Activated CD4-positive, alpha-beta T cell treated with anti-CD3 and anti-CD28 coated beads, Interleukin-2, amount 10 ng/mL, durations not matched to agents 24 days and 14 days (primary cell): ENCODE results near the gene KDM4C. TPM values are rescaled to one million over a fixed set of nuclear protein-coding genes. Genes with fewer than 3 reads are reported as not detected.

Source experiments
- DNase-seq: peaks from one replicate; pipeline ENCODE4 v3.0.0; 2022
- H3K27ac Mint-ChIP-seq: one replicate; pipeline ENCODE4 v1.8.0; 2022; ENCODE audit warnings: mild to moderate bottlenecking, mixed read lengths
- H3K27me3 Mint-ChIP-seq: one replicate; pipeline ENCODE4 v1.8.0; 2022; ENCODE audit warnings: mixed read lengths
- H3K36me3 Mint-ChIP-seq: one replicate; pipeline ENCODE4 v1.8.0; 2022; ENCODE audit warnings: low read depth, mild to moderate bottlenecking, mixed read lengths
- H3K4me1 Mint-ChIP-seq: one replicate; pipeline ENCODE4 v1.8.0; 2021; ENCODE audit warnings: mixed read lengths
- H3K4me3 Mint-ChIP-seq: one replicate; pipeline ENCODE4 v1.8.0; 2022; ENCODE audit warnings: mild to moderate bottlenecking, moderate library complexity, mixed read lengths
- H3K9me3 Mint-ChIP-seq: one replicate; pipeline ENCODE4 v1.8.0; 2021; ENCODE audit warnings: mixed read lengths
- intact Hi-C: fragments of 100-400 bp; cut with micrococcal nuclease; formaldehyde crosslinking; loops from one replicate; pipeline ENCODE4 v1.15.1; 2023
- total RNA-seq: library from RNA; stranded (reverse); gene quantifications from 2 replicates; pipeline ENCODE4 v1.2.3, GENCODE V29; 2022

The KDM4C gene
- total RNA-seq, 1 donor from 2014 or later = 39.8 TPM

DNA sequence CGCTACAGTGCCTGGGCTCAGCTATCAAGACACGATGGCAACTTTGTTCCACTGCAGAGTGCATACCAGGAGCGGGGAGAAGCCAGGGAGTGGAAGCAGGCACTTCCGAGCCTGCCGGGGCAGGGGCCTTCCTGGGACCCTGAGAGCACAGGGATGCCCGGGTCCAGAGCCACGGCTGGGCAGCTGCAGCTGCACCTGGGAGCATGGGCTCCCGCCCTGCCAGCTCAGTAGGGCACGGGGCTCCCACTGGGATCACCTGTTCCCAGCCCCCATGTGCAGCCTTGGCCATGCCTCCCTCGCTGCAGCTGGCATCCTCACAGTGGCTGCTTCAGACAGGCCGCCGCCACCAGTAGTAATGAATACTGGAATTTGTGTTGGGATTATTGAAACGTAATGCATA, 391.5 kb downstream of the KDM4C start:
- no peak for DNase-seq
- Mint-ChIP-seq H3K9me3 (no peaks in the 10 kb centered on the region), H3K4me1 (peaks cover 24% of the 10 kb centered on the region), H3K4me3 (no peak overlapping the region), H3K27ac (no peak overlapping the region), H3K36me3 (peaks cover 21% of the 10 kb centered on the region), H3K27me3 (no peaks in the 10 kb centered on the region)
- intact Hi-C loops = no loop called here

DNA sequence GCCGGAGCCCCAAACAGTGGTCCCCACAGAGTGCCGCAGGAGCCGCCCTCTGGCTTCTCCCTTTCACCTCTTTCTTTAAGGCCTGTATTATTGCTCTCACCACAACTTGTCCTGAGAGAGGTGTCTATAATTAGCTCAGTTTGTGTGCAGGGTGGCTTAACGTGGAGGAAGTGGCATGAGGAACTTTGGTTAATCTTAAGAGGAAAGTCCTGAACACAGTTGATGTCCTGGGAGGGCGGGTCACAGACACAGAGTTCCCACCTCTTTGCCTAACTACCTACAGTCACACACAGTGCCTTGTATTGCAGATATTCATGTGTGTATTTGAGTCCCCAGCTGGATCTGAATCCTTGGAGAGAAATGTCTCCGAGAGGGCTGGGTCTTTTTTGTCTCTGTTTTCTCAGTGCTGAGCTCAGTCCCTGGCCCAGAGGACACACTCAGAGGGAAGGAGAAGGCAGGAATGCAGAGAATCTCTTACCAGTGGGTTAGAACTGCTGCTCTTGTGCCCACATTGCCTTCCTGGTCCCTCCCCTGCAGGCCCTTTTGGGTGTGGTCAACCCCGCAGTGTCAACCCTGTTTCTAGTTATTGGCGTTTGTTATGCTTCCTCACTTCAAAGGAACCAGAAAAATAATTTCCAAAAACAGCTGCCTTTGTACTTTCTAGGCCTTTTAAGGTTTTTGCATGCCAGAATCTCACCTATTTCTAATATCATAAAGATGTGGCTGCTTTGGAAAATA, 392.5 kb downstream of the KDM4C start:
- peaks cover under 1% of the 10 kb centered on the region for H3K9me3 Mint-ChIP-seq
- H3K27me3 Mint-ChIP-seq = no peaks in the 10 kb centered on the region
- peak overlapping the region; percentile 59 for H3K4me3 Mint-ChIP-seq
- peak overlapping the region; percentile 73 for H3K27ac Mint-ChIP-seq
- H3K4me1 Mint-ChIP-seq = peaks cover 24% of the 10 kb centered on the region
- peaks cover 23% of the 10 kb centered on the region for H3K36me3 Mint-ChIP-seq
- DNase-seq = peak; percentile 81
- intact Hi-C loops = loop anchor here (10.0 kb wide), 1 partner anchor 56 kb away; no protein-coding TSS in a partner anchor

DNA sequence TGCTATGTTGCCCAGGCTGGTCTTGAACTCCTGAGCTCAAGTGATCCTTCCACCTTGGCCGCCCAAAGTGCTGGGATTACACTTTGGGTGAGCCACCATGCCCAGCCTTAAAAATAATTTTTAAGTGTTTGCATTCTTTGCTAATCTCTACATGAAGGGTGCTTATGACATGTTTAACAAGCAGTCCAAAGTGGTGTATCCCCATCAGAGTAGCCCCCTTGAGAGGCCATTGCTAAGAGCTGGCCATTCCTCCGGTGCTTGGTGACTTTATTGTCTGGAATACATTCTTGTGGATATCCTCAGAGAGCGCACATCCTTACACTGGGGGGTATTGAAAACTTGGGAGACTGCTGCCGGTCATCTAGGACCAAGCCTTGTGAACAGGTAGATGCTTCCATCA, 395.4 kb downstream of the KDM4C start:
- peaks cover 24% of the 10 kb centered on the region for H3K4me1 Mint-ChIP-seq
- H3K27me3 Mint-ChIP-seq = no peaks in the 10 kb centered on the region
- H3K4me3 Mint-ChIP-seq = no peak overlapping the region
- peaks cover 33% of the 10 kb centered on the region for H3K36me3 Mint-ChIP-seq
- H3K9me3 Mint-ChIP-seq = peaks cover 8% of the 10 kb centered on the region
- intact Hi-C loops = loop anchor here (10.0 kb wide), 1 partner anchor 58 kb away; no protein-coding TSS in a partner anchor
- H3K27ac Mint-ChIP-seq = no peak overlapping the region
- DNase-seq = no peak

DNA sequence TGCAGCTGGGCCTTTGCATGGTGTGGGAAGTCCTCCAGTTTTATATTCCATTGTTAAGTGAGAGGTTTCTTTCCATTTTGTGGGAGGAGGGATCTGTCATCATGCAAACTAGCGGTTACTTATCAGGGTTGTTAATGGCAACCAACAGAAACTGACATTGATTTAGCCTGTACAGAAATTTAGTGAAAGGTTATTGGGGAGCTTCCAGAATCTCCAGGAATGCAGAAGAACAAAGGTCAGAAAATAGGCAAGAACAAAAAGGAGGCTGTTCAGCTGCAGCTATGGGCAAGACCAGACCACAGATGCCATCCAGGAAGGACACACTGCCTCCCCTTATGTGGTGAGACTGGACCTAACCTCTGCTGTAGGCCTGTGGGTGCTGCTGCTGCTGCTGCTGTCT, 395.8 kb downstream of the KDM4C start:
- Mint-ChIP-seq H3K4me3 (no peak overlapping the region), H3K36me3 (peaks cover 33% of the 10 kb centered on the region), H3K4me1 (peaks cover 27% of the 10 kb centered on the region), H3K27ac (no peak overlapping the region), H3K27me3 (no peaks in the 10 kb centered on the region), H3K9me3 (peaks cover 8% of the 10 kb centered on the region)
- intact Hi-C loops = loop anchor here (10.0 kb wide), 1 partner anchor 59 kb away; no protein-coding TSS in a partner anchor
- DNase-seq = no peak

DNA sequence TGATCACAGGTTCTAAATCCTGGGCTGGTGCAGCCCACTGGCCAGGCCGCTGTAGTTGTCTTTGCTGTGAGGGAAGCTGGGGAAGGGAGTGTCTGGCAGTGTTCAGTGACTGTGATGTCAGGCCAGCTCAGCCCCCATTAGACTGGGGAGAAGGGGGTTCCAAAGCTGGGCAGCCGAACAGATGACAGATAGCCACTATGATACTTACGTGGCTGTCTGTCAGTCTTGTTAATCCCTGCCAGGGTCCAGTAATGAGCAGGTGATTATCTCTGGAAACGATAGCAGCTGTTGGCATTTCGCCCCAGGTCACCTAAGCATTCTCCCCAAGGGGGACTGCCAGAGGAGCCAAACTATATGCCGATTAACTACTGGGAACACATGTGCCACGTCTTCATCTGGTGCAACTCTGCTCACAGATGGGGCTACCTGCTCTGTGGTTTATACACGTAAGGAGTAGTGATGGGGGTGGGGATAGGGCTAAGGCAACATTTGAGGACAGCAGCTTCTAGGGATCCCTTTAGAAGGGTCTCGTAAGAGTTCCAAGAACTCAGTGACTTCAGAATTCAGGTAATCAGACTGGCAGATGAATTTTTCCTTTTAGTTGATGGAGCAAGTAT, 396.3 kb downstream of the KDM4C start:
- no peak for DNase-seq
- no peaks in the 10 kb centered on the region for H3K27me3 Mint-ChIP-seq
- H3K4me1 Mint-ChIP-seq = peaks cover 26% of the 10 kb centered on the region
- H3K4me3 Mint-ChIP-seq = no peak overlapping the region
- H3K9me3 Mint-ChIP-seq = peaks cover 8% of the 10 kb centered on the region
- H3K27ac Mint-ChIP-seq = no peak overlapping the region
- peaks cover 36% of the 10 kb centered on the region for H3K36me3 Mint-ChIP-seq
- intact Hi-C loops = loop anchor here (10.0 kb wide), 1 partner anchor 59 kb away; no protein-coding TSS in a partner anchor

DNA sequence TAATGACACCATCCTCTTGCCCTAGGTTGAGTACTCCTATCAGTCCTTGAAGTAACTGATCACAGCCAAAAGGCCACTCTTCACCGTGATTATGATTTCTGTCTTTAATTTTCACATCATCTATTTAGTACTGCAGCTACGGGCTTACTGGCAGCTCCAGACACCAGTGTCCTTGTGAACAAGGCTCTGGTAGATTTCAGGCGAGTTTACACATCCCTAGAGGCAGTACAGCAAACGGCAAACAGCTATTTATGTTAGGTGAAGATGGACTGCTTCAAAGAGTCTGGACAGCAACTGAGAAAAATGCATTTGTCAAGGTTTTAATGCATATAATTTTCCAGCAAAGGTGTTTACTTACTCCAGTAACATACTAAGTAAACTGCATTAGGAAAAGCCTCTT, 396.9 kb downstream of the KDM4C start:
- DNase-seq = no peak
- H3K27me3 Mint-ChIP-seq = no peaks in the 10 kb centered on the region
- H3K27ac Mint-ChIP-seq = no peak overlapping the region
- intact Hi-C loops = loop anchor here (10.0 kb wide), 1 partner anchor 60 kb away; no protein-coding TSS in a partner anchor
- no peak overlapping the region for H3K4me3 Mint-ChIP-seq
- peaks cover 36% of the 10 kb centered on the region for H3K36me3 Mint-ChIP-seq
- peaks cover 8% of the 10 kb centered on the region for H3K9me3 Mint-ChIP-seq
- H3K4me1 Mint-ChIP-seq = peaks cover 23% of the 10 kb centered on the region

DNA sequence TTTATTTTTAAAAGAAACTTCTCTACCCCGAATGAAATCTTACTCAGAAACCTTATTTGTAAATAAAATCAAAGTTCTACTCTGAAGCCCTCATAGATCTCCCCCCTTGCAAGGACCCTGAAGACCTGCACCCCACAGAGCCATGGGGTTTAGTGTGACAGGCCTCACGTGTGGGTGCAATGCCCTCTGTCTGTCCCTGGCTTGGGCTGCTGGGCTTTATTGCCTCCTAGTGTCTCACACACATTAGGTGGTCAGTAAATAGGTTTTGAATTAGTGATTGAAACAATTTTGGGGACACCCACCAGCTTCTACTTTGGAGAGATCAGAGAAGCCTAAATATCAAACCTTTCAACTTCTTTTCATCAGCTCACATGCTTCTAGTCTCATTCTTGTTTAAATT, 403.7 kb downstream of the KDM4C start:
- Mint-ChIP-seq H3K27me3 (no peaks in the 10 kb centered on the region), H3K4me3 (no peak overlapping the region), H3K27ac (no peak overlapping the region), H3K9me3 (no peaks in the 10 kb centered on the region), H3K4me1 (peaks cover 5% of the 10 kb centered on the region), H3K36me3 (peaks cover 31% of the 10 kb centered on the region)
- DNase-seq = no peak
- intact Hi-C loops = no loop called here

DNA sequence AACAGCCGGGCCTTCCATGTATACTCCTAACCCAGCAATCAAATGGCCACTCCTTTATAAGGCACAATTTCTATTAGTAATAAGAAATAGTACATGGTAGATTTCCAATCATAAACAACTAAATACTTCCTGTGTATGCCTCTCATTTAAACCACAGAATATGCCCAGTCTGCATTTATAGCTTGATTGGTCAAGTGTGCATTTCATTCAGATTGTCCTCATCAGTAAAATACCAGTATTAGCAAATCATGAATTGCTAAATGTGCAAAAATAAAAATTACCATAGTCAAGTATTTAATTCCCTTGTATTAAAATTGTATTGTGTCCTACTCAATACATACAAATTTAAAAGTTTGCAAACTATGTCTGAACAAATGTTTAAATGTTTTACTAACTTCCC, 406.2 kb downstream of the KDM4C start:
- Mint-ChIP-seq H3K27me3 (no peaks in the 10 kb centered on the region), H3K4me3 (no peak overlapping the region), H3K36me3 (peaks cover 20% of the 10 kb centered on the region), H3K27ac (no peak overlapping the region), H3K9me3 (no peaks in the 10 kb centered on the region), H3K4me1 (peaks cover 1% of the 10 kb centered on the region)
- no peak for DNase-seq
- intact Hi-C loops = no loop called here

DNA sequence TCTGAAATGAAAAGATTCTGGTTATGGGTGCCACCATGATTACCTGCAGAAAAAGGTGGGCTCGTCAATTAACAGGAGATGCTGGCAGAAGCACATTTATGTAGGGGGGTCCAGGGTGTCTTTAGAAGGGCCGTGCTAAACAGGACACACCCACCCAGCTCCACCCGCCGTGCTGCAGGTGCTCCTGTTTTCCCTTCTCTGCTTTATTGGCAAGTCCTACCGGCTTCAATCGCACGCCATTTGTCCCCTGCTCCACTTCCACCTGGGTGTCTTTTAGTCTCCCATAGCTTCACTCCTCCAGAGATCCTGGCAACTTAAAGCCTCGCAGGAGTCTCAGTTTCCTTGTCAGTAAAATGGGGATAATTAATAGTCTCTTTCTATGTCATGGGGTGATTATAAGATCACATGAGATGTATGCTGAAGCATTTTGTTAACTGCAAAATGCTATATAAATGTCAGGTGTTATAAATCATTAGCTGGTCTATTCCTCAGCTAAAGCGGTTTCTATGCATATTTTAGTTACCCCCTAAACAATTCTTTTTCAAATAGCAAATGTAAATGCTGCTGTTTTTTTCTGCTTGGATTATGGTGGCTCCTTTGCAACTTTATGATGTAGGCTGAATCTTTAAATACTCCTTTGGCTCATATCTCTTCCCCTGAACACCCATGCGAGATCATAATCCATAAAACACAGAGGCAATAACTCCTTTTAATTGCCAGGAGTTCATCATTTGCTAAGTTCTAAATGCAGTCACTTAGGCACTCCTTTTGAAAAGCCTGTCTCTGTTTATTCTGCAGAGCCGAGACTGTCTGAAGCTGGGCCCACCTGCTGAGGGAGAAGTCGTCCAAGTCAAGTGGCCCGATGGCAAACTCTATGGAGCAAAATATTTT, 406.9 kb downstream of the KDM4C start:
- Mint-ChIP-seq H3K27ac (no peak overlapping the region), H3K4me3 (no peak overlapping the region), H3K9me3 (no peaks in the 10 kb centered on the region), H3K36me3 (peaks cover 21% of the 10 kb centered on the region), H3K27me3 (no peaks in the 10 kb centered on the region), H3K4me1 (peaks cover 1% of the 10 kb centered on the region)
- intact Hi-C loops = no loop called here
- DNase-seq = no peak

DNA sequence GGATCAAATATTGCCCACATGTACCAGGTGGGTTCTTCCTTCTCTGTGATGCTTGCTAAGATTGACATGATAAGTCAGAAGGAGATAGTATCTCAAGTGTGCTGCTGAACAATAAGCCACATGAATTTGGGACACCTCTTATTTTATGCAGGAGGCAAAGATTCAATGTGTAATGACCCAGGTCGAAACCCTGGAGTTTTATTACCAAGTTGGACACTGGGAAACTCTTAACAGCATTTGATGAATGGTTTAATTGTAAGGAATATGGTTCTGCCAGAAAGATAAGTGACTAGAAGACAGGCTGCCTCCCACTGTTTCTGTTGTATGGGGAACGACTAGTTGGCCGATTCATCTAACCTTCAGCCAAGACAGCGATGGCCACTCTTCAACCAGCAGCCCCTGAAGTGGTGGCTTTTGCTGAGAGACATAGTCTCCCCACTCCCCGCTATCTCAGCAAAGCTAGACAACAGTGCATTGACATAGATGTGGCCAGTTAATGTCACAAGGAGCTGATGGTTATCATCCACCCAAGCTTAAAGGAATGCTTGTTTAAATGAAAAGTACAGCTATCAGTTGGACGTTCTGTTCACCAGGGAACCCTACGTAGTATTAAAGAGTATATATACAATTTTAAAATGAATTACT, 407.7 kb downstream of the KDM4C start:
- no peak for DNase-seq
- Mint-ChIP-seq H3K4me1 (peaks cover 1% of the 10 kb centered on the region), H3K36me3 (peaks cover 19% of the 10 kb centered on the region), H3K27ac (no peak overlapping the region), H3K9me3 (no peaks in the 10 kb centered on the region), H3K4me3 (no peak overlapping the region), H3K27me3 (no peaks in the 10 kb centered on the region)
- intact Hi-C loops = no loop called here

DNA sequence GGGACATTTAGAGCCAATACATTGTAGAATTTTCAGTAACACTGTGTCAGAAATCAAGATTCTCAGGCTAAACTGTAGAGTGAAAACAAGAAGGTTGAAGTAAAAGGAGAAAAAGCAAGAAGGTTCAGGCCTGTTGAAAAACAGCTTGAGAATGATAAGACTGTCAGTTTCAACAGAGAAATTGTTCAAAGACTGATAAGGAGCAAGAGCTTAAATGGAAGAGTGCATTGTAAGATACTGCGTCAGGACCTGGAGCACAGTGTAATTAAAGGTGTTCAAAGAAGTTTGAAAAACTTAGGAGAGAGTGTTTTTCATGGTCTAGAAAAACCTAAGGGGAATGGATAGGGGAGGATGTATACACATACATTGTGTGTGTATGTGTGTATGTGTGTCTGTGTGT, 408.3 kb downstream of the KDM4C start:
- Mint-ChIP-seq H3K27me3 (no peaks in the 10 kb centered on the region), H3K27ac (no peak overlapping the region), H3K36me3 (peaks cover 21% of the 10 kb centered on the region), H3K4me3 (no peak overlapping the region), H3K4me1 (peaks cover 1% of the 10 kb centered on the region), H3K9me3 (no peaks in the 10 kb centered on the region)
- DNase-seq = no peak
- intact Hi-C loops = no loop called here

DNA sequence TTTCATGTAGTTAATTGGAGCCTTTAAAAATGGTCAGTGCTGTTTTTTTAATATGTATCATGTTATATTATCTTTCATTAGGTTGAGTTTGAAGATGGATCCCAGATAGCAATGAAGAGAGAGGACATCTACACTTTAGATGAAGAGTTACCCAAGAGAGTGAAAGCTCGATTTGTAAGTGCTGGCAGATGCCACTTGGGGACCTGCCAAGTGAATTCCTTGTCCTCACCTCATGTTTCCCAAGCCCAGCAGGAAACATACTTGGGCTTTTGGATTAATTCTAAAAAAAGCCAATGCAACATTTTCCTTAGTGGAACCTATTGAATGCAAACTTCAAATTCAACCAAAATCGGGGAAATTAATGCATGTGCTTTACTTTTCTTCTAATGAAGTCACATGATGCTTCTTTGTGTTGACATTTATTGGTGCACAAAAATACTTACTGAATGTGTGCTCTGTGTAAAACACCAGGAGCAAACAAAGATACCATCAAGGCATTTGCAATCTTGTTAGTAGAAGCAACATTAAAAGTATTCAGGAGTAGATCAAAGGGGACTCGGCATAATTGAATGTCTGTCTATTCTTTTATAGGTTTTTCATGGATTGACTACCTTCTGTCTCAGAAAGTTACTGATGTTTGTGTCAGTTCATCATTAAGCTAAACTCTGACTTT, 412.1 kb downstream of the KDM4C start:
- no peaks in the 10 kb centered on the region for H3K27me3 Mint-ChIP-seq
- no peaks in the 10 kb centered on the region for H3K9me3 Mint-ChIP-seq
- H3K4me1 Mint-ChIP-seq = peaks cover 10% of the 10 kb centered on the region
- peaks cover 35% of the 10 kb centered on the region for H3K36me3 Mint-ChIP-seq
- no peak overlapping the region for H3K4me3 Mint-ChIP-seq
- H3K27ac Mint-ChIP-seq = no peak overlapping the region
- intact Hi-C loops = no loop called here
- DNase-seq = no peak
